AG04449 (cell line): ENCODE measurements around the gene KIAA2012.
A peak's percentile ranks its signal among the peaks of the same experiment; 100 is the strongest.
"Not testable (repeated sequence)": the region's sequence is repeated elsewhere in the genome, so short reads cannot be mapped to it uniquely, and the experiment has no call there.

Experiments
- CTCF ChIA-PET: fragments of 350-600 bp; formaldehyde crosslinking; extraction: SDS; loops from one replicate; lab custom pipeline; 2021; ENCODE audit warnings: antibody characterized with exemption; lab: Yijun Ruan, JAX
- POLR2A ChIA-PET: fragments of 400-600, 350-600 bp; formaldehyde crosslinking; extraction: SDS; loops from one replicate; lab custom pipeline; 2020; ENCODE audit warnings: antibody characterized with exemption, inconsistent platforms; lab: Yijun Ruan, JAX
- DNase-seq: peaks from one replicate; pipeline ENCODE4 v3.0.0-alpha.2; 2010; ENCODE audit warnings: low read depth, low spot score
- H3K4me3 ChIP-seq: 2 replicates; pipeline ENCODE4 v1.5.1; 2011; ENCODE audit warnings: low read depth, mild to moderate bottlenecking, control low read depth, low read length
- CTCF ChIP-seq: IDR thresholded peaks from one replicate; pipeline ENCODE4 v1.5.1; 2011; ENCODE audit warnings: mild to moderate bottlenecking, moderate library complexity, low read length, control low read depth, inconsistent platforms; ENCODE audit not compliant: insufficient read depth; ENCODE audit errors: missing control alignments

The KIAA2012 gene

GRCh38 chr2:202135091-202135874, 62.2 kb downstream of the KIAA2012 start:
- peak; percentile 99 for DNase-seq
- ChIA-PET POLR2A (interaction anchor here (0.6 to 1.3 kb wide), 3 partner anchors 14 to 281 kb away, joined by 3 read pairs; no protein-coding TSS in a partner anchor), CTCF (interaction anchor here (2.1 kb wide), 1 partner anchor 43 kb away, joined by 6 read pairs; no protein-coding TSS in a partner anchor)
- TF ChIP-seq CTCF: no peak
- H3K4me3 ChIP-seq: no peak overlapping the region; the same call in 1 of the 2 replicates

- DNase-seq, H3K4me3 ChIP-seq: not testable (repeated sequence)
- CTCF ChIA-PET: interaction anchor here (1.4 to 2.1 kb wide), 3 partner anchors 13 to 42 kb away, joined by 4 to 6 read pairs (median 5); no protein-coding TSS in a partner anchor
- POLR2A ChIA-PET: interaction anchor here (1.0 to 1.3 kb wide), 2 partner anchors 13 to 282 kb away, joined by 3 read pairs; no protein-coding TSS in a partner anchor
Observed at GRCh38 chr2:202136039-202136438, 63.0 kb downstream of the KIAA2012 start.

- ChIA-PET POLR2A (interaction anchor here (0.6 to 1.3 kb wide), 2 partner anchors 13 to 18 kb away, joined by 3 read pairs; no protein-coding TSS in a partner anchor), CTCF (interaction anchor here (1.4 to 2.1 kb wide), 3 partner anchors 12 to 42 kb away, joined by 4 to 6 read pairs (median 5); no protein-coding TSS in a partner anchor)
- TF ChIP-seq CTCF: no peak
- H3K4me3 ChIP-seq: no peak overlapping the region
- DNase-seq: no peak
Observed at GRCh38 chr2:202136526-202136925, 63.5 kb downstream of the KIAA2012 start.

GRCh38 chr2:202140522-202141252, 67.6 kb downstream of the KIAA2012 start:
- ChIA-PET POLR2A (interaction anchor here (0.6 kb wide), 1 partner anchor 281 kb away, joined by 3 read pairs; no protein-coding TSS in a partner anchor), CTCF (interaction anchor here (0.6 kb wide), 1 partner anchor 497 kb away, joined by 3 read pairs; no protein-coding TSS in a partner anchor)
- H3K4me3 ChIP-seq: no peak overlapping the region
- no peak for TF ChIP-seq CTCF
- DNase-seq: no peak

- ChIA-PET POLR2A (interaction anchor here (0.6 kb wide), 1 partner anchor 282 kb away, joined by 3 read pairs; no protein-coding TSS in a partner anchor), CTCF (no interaction called here)
- DNase-seq: no peak
- no peak overlapping the region for H3K4me3 ChIP-seq
- TF ChIP-seq CTCF: no peak
Observed at GRCh38 chr2:202141329-202141947, 68.4 kb downstream of the KIAA2012 start.

- DNase-seq: no peak
- TF ChIP-seq CTCF: no peak
- ChIA-PET POLR2A (no interaction called here), CTCF (no interaction called here)
- H3K4me3 ChIP-seq: no peak overlapping the region
Observed at GRCh38 chr2:202142540-202142939, 69.5 kb downstream of the KIAA2012 start.
